Measurements from ENCODE around the gene ARL15. TPM values are rescaled to one million over a fixed set of nuclear protein-coding genes. Genes with fewer than 3 reads are reported as not detected.

The ARL15 gene
- total and polyA plus RNA-seq, 7 donors = 11.7 to 30.7 (median 16.6) TPM

DNA sequence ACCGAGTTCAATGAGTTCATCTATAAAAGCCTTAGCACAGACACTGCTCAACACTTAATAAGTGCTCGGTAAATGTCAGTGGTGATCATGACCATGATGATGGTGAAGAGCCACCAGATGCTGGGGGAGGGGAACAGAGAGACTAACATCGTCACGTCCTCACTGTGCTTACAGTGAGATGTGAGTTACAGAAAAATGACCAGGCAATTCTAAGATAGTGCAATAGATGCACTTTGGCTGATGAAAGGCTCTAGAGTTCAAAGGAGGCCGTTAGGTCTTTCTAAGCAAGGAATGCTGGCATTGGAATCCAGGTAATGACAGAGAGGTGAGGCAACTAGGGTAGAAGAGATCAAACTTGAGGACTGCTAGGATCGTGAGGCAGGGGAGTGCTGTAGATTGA, 36.7 kb downstream of the ARL15 start:
- DNase-seq = no peak
- Histone ChIP-seq H3K9me3 (no peaks in the 10 kb centered on the region), H3K27me3 (no peaks in the 10 kb centered on the region), H3K27ac (no peak overlapping the region), H3K4me1 (peaks cover 0 to 9% (median 2%) of the 10 kb centered on the region in 4 donors), H3K4me3 (no peak overlapping the region), H3K36me3 (no peaks in the 10 kb centered on the region)
- no peak for TF ChIP-seq POLR2A (IDR thresholded peaks at IDR 0.05)
- no peak for TF ChIP-seq POLR2AphosphoS5 (IDR thresholded peaks at IDR 0.05)
- no peak for TF ChIP-seq EP300 (IDR thresholded peaks at IDR 0.05)
- TF ChIP-seq, protein P1, sequence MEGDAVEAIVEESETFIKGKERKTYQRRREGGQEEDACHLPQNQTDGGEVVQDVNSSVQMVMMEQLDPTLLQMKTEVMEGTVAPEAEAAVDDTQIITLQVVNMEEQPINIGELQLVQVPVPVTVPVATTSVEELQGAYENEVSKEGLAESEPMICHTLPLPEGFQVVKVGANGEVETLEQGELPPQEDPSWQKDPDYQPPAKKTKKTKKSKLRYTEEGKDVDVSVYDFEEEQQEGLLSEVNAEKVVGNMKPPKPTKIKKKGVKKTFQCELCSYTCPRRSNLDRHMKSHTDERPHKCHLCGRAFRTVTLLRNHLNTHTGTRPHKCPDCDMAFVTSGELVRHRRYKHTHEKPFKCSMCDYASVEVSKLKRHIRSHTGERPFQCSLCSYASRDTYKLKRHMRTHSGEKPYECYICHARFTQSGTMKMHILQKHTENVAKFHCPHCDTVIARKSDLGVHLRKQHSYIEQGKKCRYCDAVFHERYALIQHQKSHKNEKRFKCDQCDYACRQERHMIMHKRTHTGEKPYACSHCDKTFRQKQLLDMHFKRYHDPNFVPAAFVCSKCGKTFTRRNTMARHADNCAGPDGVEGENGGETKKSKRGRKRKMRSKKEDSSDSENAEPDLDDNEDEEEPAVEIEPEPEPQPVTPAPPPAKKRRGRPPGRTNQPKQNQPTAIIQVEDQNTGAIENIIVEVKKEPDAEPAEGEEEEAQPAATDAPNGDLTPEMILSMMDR (IDR thresholded peaks at IDR 0.05) = no peak
- intact Hi-C loops (cut with DNase I) = no loop called here
- 84 to 92% methylated on average over 6 of the region's 6 CpGs for WGBS, 2 donors

DNA sequence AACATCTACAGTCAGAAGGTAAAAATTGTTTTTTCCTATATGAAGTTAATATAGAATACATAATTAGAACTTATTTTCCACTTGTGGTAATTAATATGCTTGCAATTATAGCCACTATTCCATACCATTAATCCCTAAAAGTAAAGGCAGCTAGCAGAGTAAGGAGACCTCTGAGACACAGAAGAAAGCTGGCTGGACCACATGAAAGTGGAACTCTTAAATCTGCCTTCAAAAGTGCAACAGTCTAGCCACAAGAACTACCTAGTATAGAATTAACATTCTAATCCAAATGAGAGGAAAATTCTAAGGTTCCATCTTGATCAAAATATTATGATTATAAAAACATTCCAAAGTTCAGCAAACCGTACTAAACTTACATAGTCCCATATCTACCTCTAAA, 37.6 kb downstream of the ARL15 start:
- Histone ChIP-seq H3K36me3 (no peaks in the 10 kb centered on the region), H3K27me3 (no peaks in the 10 kb centered on the region), H3K9me3 (no peaks in the 10 kb centered on the region), H3K4me3 (no peak overlapping the region), H3K27ac (no peak overlapping the region), H3K4me1 (no peaks in the 10 kb centered on the region)
- WGBS, 2 donors = 30 to 73% methylated on average over 1 of the region's 1 CpG
- TF ChIP-seq POLR2A (IDR thresholded peaks at IDR 0.05) (no peak), POLR2AphosphoS5 (IDR thresholded peaks at IDR 0.05) (no peak), EP300 (IDR thresholded peaks at IDR 0.05) (no peak)
- TF ChIP-seq, protein P1 (IDR thresholded peaks at IDR 0.05) = no peak
- DNase-seq = no peak
- intact Hi-C loops (cut with DNase I) = no loop called here

DNA sequence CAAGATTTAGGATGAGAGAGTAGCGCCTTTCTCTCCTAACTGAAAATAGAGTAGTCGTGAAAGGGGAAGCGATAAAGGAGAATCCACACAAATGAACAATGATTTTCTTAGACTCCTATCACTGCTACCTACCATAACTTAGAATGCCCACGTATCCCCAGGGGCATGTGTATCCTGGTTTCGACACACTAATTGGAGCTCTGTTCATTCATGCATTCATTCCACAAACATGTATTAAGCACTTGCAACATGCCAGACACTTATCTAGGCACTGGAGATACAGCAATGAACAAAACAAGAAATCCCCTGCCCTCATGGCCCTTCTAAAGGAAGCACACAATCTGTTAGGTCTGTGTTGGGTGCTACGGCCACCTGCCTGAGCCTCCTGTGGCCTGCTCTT, 40.0 kb downstream of the ARL15 start:
- no peak for DNase-seq
- Histone ChIP-seq H3K27ac (no peak overlapping the region), H3K9me3 (no peaks in the 10 kb centered on the region), H3K4me3 (no peak overlapping the region), H3K27me3 (no peaks in the 10 kb centered on the region), H3K4me1 (no peaks in the 10 kb centered on the region), H3K36me3 (no peaks in the 10 kb centered on the region)
- no peak for TF ChIP-seq POLR2AphosphoS5 (IDR thresholded peaks at IDR 0.05)
- TF ChIP-seq, protein P1 (IDR thresholded peaks at IDR 0.05) = no peak
- no peak for TF ChIP-seq POLR2A (IDR thresholded peaks at IDR 0.05)
- no peak for TF ChIP-seq EP300 (IDR thresholded peaks at IDR 0.05)
- 90 to 91% methylated on average over 6 of the region's 6 CpGs for WGBS, 2 donors
- intact Hi-C loops (cut with DNase I) = no loop called here

DNA sequence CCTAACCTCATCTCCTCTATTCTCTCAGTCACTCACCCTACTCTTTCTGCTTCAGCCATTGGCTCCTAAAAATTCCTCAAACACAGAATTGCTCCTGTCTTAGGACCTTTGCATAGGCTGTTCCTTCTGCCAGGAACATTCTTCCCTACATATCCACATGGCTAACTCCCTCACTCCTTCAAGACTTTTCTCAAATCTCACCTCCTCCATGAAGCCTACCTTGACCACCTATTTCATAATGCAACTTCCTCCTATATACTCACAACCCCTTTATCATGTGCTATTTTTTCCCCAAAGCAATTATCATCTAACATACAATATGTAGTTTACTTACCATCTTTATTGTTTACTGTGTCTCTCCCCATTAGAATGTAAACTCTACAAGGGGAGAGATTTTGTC, 45.8 kb downstream of the ARL15 start:
- Histone ChIP-seq H3K27me3 (no peaks in the 10 kb centered on the region), H3K27ac (no peak overlapping the region), H3K4me1 (no peaks in the 10 kb centered on the region), H3K36me3 (no peaks in the 10 kb centered on the region), H3K9me3 (no peaks in the 10 kb centered on the region), H3K4me3 (no peak overlapping the region)
- intact Hi-C loops (cut with DNase I) = no loop called here
- DNase-seq = no peak
- TF ChIP-seq, protein P1 (IDR thresholded peaks at IDR 0.05) = no peak
- TF ChIP-seq EP300 (IDR thresholded peaks at IDR 0.05) (no peak), POLR2AphosphoS5 (IDR thresholded peaks at IDR 0.05) (no peak), POLR2A (IDR thresholded peaks at IDR 0.05) (no peak)

GRCh38 chr5:54263447-54263846, 46.9 kb downstream of the ARL15 start:
- TF ChIP-seq EP300 (IDR thresholded peaks at IDR 0.05) (no peak), POLR2A (IDR thresholded peaks at IDR 0.05) (no peak), POLR2AphosphoS5 (IDR thresholded peaks at IDR 0.05) (no peak)
- TF ChIP-seq, protein P1 (IDR thresholded peaks at IDR 0.05) = no peak
- Histone ChIP-seq H3K9me3 (no peaks in the 10 kb centered on the region), H3K27me3 (no peaks in the 10 kb centered on the region), H3K4me3 (no peak overlapping the region), H3K36me3 (no peaks in the 10 kb centered on the region), H3K4me1 (no peaks in the 10 kb centered on the region), H3K27ac (no peak overlapping the region)
- intact Hi-C loops (cut with DNase I) = no loop called here
- WGBS, 2 donors = 20 to 51% methylated on average over 1 of the region's 1 CpG
- DNase-seq = no peak

Data from sigmoid colon (tissue), 7 donors.